Endothelial cell of umbilical vein (primary cell): Measurements from ENCODE around the gene TRIM22. TPM values are rescaled to one million over a fixed set of nuclear protein-coding genes. Genes with fewer than 3 reads are reported as not detected.

Source experiments
- BruUV-seq: library from RNA; stranded (reverse); fragments of 400-500 nt; replicated peaks from 2 replicates; lab custom pipeline; 2021; lab: Mats Ljungman, UMichigan
- CTCF ChIA-PET: fragments of 300-600, 350-600 bp; sonication (Branson Sonifier 250); formaldehyde crosslinking; loops from one replicate; lab custom pipeline; 2021; ENCODE audit warnings: antibody characterized with exemption, inconsistent platforms; lab: Charles Lee
- POLR2A ChIA-PET: fragments of 300-600, 350-600 bp; sonication (Branson Sonifier 250); formaldehyde crosslinking; loops from one replicate; lab custom pipeline; 2021; ENCODE audit warnings: antibody characterized with exemption, inconsistent platforms; lab: Charles Lee
- DNase-seq: peaks from one replicate; pipeline ENCODE4 v3.0.0-alpha.2; 2011; ENCODE audit warnings: low read depth, low spot score
- FAIRE-seq: peaks from 2 replicates; lab custom pipeline; 2011; peaks lifted over from hg19 to GRCh38; lab: Jason Lieb, UNC
- H2AFZ ChIP-seq: 2 replicates; pipeline ENCODE4 v1.6.0; 2012; ENCODE audit warnings: low read depth, low read length, control low read depth, inconsistent platforms
- H3K27ac ChIP-seq: 2 replicates; pipeline ENCODE4 v1.5.1; 2011; ENCODE audit warnings: low read depth, mild to moderate bottlenecking, control low read depth, low read length, moderate library complexity; ENCODE audit not compliant: insufficient read depth
- H3K27me3 ChIP-seq, 2 experiments: 2 replicates each; pipeline versions ENCODE4 v1.6.0 to v1.6.1; 2011; ENCODE audit warnings: low read length in 2 of 2, mixed read lengths in 1 of 2; ENCODE audit not compliant: control insufficient read depth in 2 of 2, insufficient read depth in 2 of 2
- H3K36me3 ChIP-seq, 2 experiments: 2 replicates in 1 of 2; 3 replicates in 1 of 2; pipeline ENCODE4 v1.5.1; 2011; ENCODE audit warnings: low read length in 2 of 2, mild to moderate bottlenecking in 1 of 2, moderate library complexity in 1 of 2; ENCODE audit not compliant: control insufficient read depth in 2 of 2, insufficient read depth in 2 of 2; ENCODE audit errors: extremely low read depth in 1 of 2
- H3K4me1 ChIP-seq: 3 replicates; pipeline ENCODE4 v1.5.1; 2011; ENCODE audit warnings: mild to moderate bottlenecking, low read length; ENCODE audit not compliant: control insufficient read depth, insufficient read depth; ENCODE audit errors: extremely low read depth
- H3K4me2 ChIP-seq: 2 replicates; pipeline ENCODE4 v1.6.1; 2011; ENCODE audit warnings: low read length, control low read depth, mixed read lengths; ENCODE audit not compliant: insufficient read depth
- H3K4me3 ChIP-seq, 3 experiments: fragments of 200-600 bp in 1 of 3; sonication (generic), shearing (Covaris generic) in 1 of 3; replicated peaks in 1 of 3; 2 replicates each; pipeline ENCODE4 v1.5.1; 2011 to 2016; ENCODE audit warnings: control low read depth in 3 of 3, low read length in 3 of 3, mild to moderate bottlenecking in 2 of 3, inconsistent platforms in 1 of 3, low read depth in 1 of 3, moderate library complexity in 1 of 3; ENCODE audit not compliant: insufficient read depth in 1 of 3
- H3K79me2 ChIP-seq: 2 replicates; pipeline ENCODE4 v1.6.0; 2012; ENCODE audit warnings: low read length, inconsistent platforms; ENCODE audit not compliant: control insufficient read depth, insufficient read depth
- H3K9ac ChIP-seq: replicated peaks from 2 replicates; pipeline ENCODE3; 2011; ENCODE audit warnings: low read length, control low read depth; ENCODE audit not compliant: insufficient read depth; ENCODE audit errors: extremely low read depth
- H3K9me1 ChIP-seq: replicated peaks from 3 replicates; pipeline ENCODE4 v1.6.0; 2011; ENCODE audit warnings: mild to moderate bottlenecking, low read length; ENCODE audit not compliant: control insufficient read depth, insufficient read depth; ENCODE audit errors: extremely low read depth
- H3K9me3 ChIP-seq: replicated peaks from 2 replicates; pipeline ENCODE4 v1.5.1; 2012; ENCODE audit warnings: low read length, inconsistent platforms; ENCODE audit not compliant: control insufficient read depth, insufficient read depth
- H4K20me1 ChIP-seq: replicated peaks from 2 replicates; pipeline ENCODE3; 2011; ENCODE audit warnings: mild to moderate bottlenecking, low read length; ENCODE audit not compliant: control insufficient read depth, insufficient read depth; ENCODE audit errors: extremely low read depth
- CTCF ChIP-seq, 2 donors: IDR thresholded peaks; 1 replicate in 1 of 2; 2 replicates in 1 of 2; pipeline ENCODE4 v1.5.1; 2011; ENCODE audit warnings: low read length in 2 of 2, mild to moderate bottlenecking in 2 of 2, moderate library complexity in 2 of 2, control low read depth in 1 of 2, inconsistent platforms in 1 of 2, low read depth in 1 of 2; ENCODE audit not compliant: insufficient read depth in 1 of 2; ENCODE audit errors: extremely low read depth in 1 of 2
- EZH2 ChIP-seq: IDR thresholded peaks from 2 replicates; pipeline ENCODE4 v1.6.1; 2012; ENCODE audit warnings: borderline replicate concordance, low read depth, mild to moderate bottlenecking, moderate library complexity, low read length, inconsistent platforms; ENCODE audit not compliant: severe bottlenecking
- FOS ChIP-seq: IDR thresholded peaks from 2 replicates; pipeline ENCODE4 v1.6.1; 2011; ENCODE audit warnings: mild to moderate bottlenecking, low read length, moderate library complexity, borderline replicate concordance; ENCODE audit not compliant: insufficient read depth
- JUN ChIP-seq: IDR thresholded peaks from 2 replicates; pipeline ENCODE4 v1.6.1; 2011; ENCODE audit warnings: borderline replicate concordance, low read depth; ENCODE audit not compliant: insufficient read length, insufficient read depth
- MAX ChIP-seq: IDR thresholded peaks from 2 replicates; pipeline ENCODE4 v1.6.1; 2011; ENCODE audit not compliant: insufficient read depth, insufficient read length
- MYC ChIP-seq: IDR thresholded peaks from one replicate; pipeline ENCODE4 v1.6.1; 2011; ENCODE audit warnings: mild to moderate bottlenecking, low read depth, low read length
- POLR2A ChIP-seq: IDR thresholded peaks from 2 replicates; pipeline ENCODE4 v1.6.1; 2012; ENCODE audit warnings: low read depth, mild to moderate bottlenecking, control low read depth, low read length
- POLR2AphosphoS5 ChIP-seq: IDR thresholded peaks from 2 replicates; pipeline ENCODE4 v1.6.1; 2012; ENCODE audit warnings: low read depth, mild to moderate bottlenecking, control low read depth, low read length, moderate library complexity; ENCODE audit not compliant: insufficient read depth
- dilution Hi-C: fragments of 300-500 bp; cut with MboI; formaldehyde crosslinking; loops from one replicate; pipeline ENCODE4 v1.15.0; 2019; ENCODE audit warnings: low sequenced_read_pairs; ENCODE audit not compliant: extremely low pct_ligation_motif_present
- intact Hi-C: fragments of 100-400 bp; cut with micrococcal nuclease; formaldehyde crosslinking; loops from one replicate; pipeline ENCODE4 v1.10.0; 2022
- polyA plus RNA-seq, 4 experiments: library from polyadenylated mRNA; depleted of rRNA in 3 of 4; stranded (reverse) in 3 of 4; unstranded in 1 of 4; fragments of >200 nt; gene quantifications; 2 replicates each; pipeline versions ENCODE4 v1.2.1 to v1.2.3, GENCODE V29; 2011 to 2012; ENCODE audit warnings: missing spikeins in 1 of 4
- total RNA-seq: library from RNA; stranded (reverse); gene quantifications from 2 replicates; pipeline ENCODE4 v1.2.3, GENCODE V29; 2021

The TRIM22 gene
- total and polyA plus RNA-seq, 2 donors (not counting 3 experiments of a cell fraction or from before 2014, with no cell fraction given): 73.5 to 110 TPM

DNA sequence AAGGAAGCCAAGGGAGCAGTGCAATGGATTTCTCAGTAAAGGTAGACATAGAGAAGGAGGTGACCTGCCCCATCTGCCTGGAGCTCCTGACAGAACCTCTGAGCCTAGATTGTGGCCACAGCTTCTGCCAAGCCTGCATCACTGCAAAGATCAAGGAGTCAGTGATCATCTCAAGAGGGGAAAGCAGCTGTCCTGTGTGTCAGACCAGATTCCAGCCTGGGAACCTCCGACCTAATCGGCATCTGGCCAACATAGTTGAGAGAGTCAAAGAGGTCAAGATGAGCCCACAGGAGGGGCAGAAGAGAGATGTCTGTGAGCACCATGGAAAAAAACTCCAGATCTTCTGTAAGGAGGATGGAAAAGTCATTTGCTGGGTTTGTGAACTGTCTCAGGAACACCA is 6.6 kb downstream of the TRIM22 start:
- ChIA-PET CTCF (no interaction called here), POLR2A (no interaction called here)
- BruUV-seq: no TSS peak
- intact Hi-C loops (no loop called here), dilution Hi-C loops (no loop called here)
- Histone ChIP-seq H2AFZ (no peak overlapping the region), H3K4me1 (peaks cover 7% of the 10 kb centered on the region), H3K27me3 (no peaks in the 10 kb centered on the region), H3K9me1 (no peaks in the 10 kb centered on the region), H3K79me2 (peaks cover 7% of the 10 kb centered on the region), H3K27ac (no peak overlapping the region), H3K4me2 (no peak overlapping the region), H3K36me3 (peaks cover 5 to 17% of the 10 kb centered on the region in 2 experiments), H3K9ac (no peak overlapping the region), H3K4me3 (no peak overlapping the region), H4K20me1 (no peaks in the 10 kb centered on the region), H3K9me3 (no peaks in the 10 kb centered on the region)
- TF ChIP-seq MYC (no peak), CTCF (IDR thresholded peaks at IDR 0.05; ENCODE audit: extremely low read depth in 1 of 2, insufficient read depth in 1 of 2, low read depth in 1 of 2, low read length in 2 of 2) (no peak), POLR2AphosphoS5 (no peak), FOS (no peak), POLR2A (no peak), MAX (no peak), EZH2 (no peak), JUN (no peak)
- DNase-seq: no peak
- FAIRE-seq: no peak
